Retinal pigment epithelial cell (primary cell): Measurements from ENCODE around the gene YIF1A.

Experiments
- DNase-seq: peaks from one replicate; pipeline ENCODE4 v3.0.0-alpha.2; 2010; ENCODE audit warnings: low read depth
- H3K4me3 ChIP-seq: 2 replicates; pipeline ENCODE4 v1.5.1; 2011; ENCODE audit warnings: mild to moderate bottlenecking, low read length, control low read depth, moderate library complexity
- CTCF ChIP-seq: conservative IDR thresholded peaks from 2 replicates; pipeline ENCODE4 v1.5.1; 2011; ENCODE audit warnings: low read depth, low read length, control low read depth, inconsistent platforms

The YIF1A gene

GRCh38 chr11:66268244-66268951, 20.5 kb downstream of the YIF1A start, which contains the start of gene RAB1B:
TSS of gene RAB1B (plus strand) at chr11:66268639. CDS start at chr11:66268680, 41 bp downstream.
- TF ChIP-seq CTCF = no peak
- peak; percentile 94 for DNase-seq
- H3K4me3 ChIP-seq = peak within 1 kb of the TSS; percentile 98

- DNase-seq = peak; percentile 48
- peak overlapping the region; percentile 69 for H3K4me3 ChIP-seq
- TF ChIP-seq CTCF = no peak
Measured at GRCh38 chr11:66267379-66268243, 21.3 kb downstream of the YIF1A start.

- H3K4me3 ChIP-seq = peak overlapping the region; percentile 69
- peak; percentile 6 for TF ChIP-seq CTCF
- DNase-seq = no peak
Measured at GRCh38 chr11:66267039-66267378, 21.9 kb downstream of the YIF1A start.

- DNase-seq = no peak
- peak overlapping the region; percentile 69 for H3K4me3 ChIP-seq
- no peak for TF ChIP-seq CTCF
Measured at GRCh38 chr11:66266378-66267038, 22.4 kb downstream of the YIF1A start.

GRCh38 chr11:66265531-66266377, 23.2 kb downstream of the YIF1A start:
- TF ChIP-seq CTCF = no peak
- DNase-seq = no peak
- no peak overlapping the region for H3K4me3 ChIP-seq

- TF ChIP-seq CTCF = peak; percentile 51
- H3K4me3 ChIP-seq = no peak overlapping the region
- no peak for DNase-seq
Measured at GRCh38 chr11:66264914-66265313, 24.0 kb downstream of the YIF1A start.
